ENCODE results near the gene MMP8.
"Not testable (repeated sequence)": the region's sequence is repeated elsewhere in the genome, so short reads cannot be mapped to it uniquely, and the experiment has no call there.

Gene MMP8, protein sequence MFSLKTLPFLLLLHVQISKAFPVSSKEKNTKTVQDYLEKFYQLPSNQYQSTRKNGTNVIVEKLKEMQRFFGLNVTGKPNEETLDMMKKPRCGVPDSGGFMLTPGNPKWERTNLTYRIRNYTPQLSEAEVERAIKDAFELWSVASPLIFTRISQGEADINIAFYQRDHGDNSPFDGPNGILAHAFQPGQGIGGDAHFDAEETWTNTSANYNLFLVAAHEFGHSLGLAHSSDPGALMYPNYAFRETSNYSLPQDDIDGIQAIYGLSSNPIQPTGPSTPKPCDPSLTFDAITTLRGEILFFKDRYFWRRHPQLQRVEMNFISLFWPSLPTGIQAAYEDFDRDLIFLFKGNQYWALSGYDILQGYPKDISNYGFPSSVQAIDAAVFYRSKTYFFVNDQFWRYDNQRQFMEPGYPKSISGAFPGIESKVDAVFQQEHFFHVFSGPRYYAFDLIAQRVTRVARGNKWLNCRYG

DNA sequence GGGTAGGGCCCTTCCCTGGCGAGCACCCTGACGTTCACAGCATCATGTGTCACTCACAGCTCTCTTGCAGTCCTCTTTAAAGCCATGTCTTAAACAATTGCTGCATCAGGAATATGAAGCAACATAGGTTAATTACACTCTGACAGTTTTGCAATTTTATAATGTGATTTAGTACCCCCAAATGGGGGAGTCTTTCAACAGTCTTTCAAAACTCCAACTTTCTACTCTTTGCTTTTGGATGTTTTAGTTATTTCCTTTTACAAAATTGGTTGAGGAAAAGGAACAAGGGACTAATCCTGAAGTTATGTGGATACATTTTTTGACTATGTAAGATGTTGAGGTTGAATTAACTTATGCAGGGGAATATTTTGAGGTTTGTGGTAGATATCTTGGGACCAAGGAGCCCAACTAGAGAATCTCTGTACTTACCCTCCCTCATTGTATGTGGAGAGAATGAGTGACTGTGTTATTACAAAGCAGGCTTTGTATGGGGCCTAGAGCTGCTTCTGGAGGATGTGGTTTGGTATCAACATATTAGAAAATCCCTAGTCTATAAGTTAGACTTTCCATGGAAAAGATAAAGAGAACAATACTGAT lies at the start of gene MMP8:
TSS of gene MMP8 (minus strand) at position 51 of the 597 bp plus-strand sequence. CDS start 99 bp downstream, outside the sequence.
- DNase-seq, result no peak

DNA sequence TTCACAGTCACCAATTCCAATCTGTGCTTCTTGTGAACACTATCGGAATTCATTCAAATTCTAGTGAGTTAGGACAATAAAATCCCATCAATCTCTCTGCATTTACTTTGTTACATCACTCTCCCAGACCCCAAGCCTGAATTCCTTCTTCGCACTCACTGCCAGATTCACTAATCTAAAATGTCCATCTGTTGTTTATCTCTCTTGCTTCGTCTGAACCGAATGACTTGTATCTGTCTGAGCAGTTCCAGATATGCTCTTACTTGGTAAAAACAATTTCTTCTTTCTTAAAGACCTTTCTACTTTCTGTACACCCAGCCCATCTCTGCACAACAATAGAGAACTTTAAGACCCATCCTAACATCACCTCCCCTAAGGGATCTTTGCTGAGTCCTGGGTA lies 48.6 kb upstream of the MMP8 start:
- no peak for DNase-seq

DNA sequence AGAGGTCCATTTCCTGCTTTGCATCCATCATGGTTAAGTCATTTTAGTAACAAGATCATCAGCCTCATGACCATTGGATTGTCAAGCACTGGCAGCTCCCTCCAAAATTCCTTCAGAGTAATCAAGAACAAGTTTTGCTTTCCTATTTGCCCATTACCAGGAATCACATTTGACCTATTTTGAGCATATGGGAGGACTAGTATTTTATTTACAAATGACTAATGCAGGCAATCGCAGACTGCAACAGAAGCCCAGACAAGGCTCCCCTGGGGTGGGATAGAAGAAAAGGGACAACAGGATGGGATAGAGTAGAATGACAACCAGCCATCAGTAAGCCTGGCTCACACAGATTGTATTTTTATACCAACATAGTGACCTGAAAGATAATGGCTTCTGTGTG lies 46.6 kb upstream of the MMP8 start:
- no peak for DNase-seq

DNA sequence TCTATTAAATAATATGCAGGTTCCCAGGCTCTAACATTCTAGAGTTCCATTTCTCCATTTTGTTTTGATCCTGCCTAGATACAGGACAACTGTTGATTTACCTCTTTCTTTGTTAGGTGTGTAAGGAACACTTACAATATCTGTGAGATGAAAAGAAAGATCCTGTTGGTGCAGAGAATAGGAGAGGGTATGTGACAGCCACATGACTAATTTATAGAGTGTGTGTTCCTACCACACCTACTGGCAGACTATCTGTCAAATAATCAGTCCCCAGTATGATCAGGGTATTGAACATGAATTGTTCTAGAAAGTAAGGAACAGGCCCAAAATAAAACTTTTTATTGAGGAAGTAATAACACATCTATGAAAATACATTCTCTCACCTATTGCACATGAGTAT lies 45.4 kb upstream of the MMP8 start:
- DNase-seq, result no peak

DNA sequence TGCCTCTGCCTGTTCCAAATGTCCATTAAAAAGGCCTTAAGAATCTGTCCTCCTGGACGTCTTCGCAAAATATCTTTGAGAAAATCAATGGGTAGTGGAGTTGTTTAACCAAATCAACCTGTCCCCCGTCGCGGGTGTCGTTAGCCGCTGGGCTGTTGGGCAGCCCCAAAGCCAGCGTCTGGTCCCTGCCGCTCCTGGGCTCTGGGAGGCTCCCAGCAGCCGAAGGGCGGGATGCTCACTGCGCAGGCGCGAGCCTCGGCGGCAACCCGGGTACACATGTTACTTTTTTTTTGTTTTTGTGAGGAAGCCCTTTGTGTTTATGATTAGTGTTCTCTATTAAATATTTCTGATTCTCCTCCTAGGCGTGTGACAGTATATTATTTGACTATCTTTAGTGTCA lies 43.0 kb upstream of the MMP8 start:
- DNase-seq, result no peak

DNA sequence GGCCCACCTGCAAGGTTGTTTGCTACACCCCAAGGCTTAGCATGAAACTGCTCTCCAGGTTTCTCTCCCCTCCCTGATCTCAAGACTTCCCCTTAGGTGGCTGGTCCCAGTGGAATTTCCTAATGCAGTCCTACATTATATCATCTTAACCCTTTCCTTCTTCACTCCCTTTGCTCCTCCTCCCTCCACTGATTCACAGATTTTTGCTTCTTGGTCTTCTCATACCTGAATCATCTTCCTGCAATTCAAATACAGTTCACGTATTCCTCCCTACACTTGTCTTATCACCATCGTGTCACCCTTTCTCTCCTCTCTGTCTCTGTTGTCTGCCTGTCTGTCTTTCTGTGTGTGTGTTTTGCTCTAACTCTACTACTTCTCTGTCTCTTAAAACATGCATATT lies 38.7 kb upstream of the MMP8 start:
- DNase-seq, result no peak

DNA sequence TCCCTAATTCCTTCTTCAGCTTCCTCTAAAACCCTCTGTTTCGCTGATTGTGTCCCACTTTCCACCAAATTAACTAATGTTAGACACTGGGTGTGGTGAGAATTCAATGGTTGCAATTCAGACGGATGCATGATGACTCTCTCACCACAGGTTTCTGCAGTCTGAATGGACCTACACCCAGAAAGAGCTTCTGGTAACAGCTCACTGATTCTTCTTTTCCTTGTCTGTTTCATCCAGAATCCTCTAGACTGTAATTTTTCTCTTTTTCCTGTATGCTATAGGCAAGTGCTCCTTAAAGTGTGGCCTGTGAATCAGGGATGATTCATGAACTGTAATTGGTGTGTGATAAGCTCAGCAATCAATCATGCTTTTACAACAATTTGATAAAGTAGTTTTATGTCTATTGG lies 37.6 kb upstream of the MMP8 start:
- DNase-seq, result no peak

DNA sequence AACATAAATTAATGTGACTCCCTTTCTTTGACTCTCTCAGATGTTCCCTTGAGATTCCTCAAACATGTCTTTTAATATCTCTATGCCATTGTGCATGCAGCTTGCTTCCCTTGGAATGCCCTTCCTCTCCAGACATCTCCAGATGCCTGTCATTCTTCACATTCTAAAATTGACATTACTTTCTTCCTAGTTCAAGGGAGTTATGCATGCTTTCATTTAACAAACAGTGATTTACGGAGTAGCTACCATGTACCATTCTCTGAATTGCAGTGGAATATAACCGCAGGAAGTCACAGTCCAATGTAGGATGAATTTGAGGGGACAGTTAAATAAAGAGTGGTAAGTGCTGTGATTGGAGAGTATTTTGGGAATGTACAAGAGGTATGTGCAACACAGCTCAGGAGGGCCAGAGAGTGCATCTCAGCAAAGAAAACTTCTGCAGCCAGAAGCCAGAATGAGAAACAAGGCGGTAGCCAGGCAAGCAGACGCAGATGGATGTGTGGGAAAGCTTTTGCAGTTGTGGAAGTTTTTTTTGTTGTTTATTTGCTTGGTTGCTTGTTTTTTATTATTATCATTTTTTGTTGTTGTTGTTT lies 37.0 kb upstream of the MMP8 start:
- DNase-seq, result no peak

DNA sequence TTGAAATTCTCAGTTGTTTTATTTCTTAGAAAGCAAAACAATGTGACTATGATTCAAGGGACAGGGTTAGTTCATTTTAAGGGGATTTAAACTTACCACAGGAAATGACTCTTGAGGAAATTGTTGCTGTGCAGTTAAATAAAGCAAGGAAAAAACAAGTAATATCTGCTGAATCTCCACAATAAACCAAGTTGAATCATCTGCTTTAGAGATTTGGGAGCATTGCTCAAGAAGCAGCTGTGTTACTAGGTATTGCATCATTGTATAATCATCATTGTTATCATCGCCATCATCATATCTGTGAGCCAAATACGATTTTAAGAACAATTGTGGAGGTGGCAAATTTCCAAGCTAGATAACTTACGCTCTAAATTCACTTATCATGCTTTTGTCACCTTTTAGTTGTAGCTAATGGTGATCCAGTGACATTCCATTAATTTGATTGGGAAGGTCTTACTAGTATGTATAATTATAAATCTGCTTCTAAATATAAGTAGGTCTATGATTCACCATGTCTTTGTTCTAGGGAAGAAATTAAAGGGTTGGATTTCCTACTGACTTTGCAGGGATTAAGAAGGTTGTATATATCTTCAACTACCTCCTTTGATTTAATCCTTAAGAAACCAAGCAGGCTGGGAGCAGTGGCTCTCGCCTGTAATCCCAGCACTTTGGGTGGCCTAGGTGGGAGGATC lies 35.7 kb upstream of the MMP8 start:
- no peak for DNase-seq

DNA sequence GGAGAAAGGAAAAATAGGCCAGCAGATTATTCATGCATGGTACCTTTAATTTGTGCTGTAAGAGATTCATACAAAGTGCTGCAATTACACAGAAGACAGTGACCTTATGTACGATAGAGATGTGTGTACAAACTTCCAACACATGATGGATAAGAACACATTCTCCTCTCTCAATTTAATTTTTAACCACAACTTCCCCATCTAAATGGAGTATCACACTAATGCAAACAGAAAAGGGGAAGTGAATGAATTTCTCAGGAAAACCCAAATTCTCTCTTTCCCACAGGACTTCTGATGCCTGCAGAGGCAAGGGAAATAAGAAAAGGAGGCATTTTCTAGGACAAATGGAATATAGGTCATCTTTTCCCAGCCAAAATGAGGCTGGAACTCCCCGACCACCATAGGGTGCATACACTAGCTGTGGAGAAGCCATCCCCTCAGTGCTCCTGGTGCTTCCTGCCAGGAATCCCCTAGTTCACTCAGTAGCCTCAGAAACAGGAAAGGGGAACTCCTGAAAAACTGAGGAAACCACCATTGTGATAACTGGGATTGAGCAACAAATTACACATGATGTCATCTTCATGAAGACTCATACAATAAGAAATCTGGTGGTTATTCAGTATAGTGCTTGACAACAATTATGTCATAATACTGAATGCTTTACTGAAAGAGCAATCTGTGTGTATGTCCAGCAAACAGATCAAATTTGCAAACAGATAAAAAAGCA lies 33.2 kb upstream of the MMP8 start:
- DNase-seq, result no peak

DNA sequence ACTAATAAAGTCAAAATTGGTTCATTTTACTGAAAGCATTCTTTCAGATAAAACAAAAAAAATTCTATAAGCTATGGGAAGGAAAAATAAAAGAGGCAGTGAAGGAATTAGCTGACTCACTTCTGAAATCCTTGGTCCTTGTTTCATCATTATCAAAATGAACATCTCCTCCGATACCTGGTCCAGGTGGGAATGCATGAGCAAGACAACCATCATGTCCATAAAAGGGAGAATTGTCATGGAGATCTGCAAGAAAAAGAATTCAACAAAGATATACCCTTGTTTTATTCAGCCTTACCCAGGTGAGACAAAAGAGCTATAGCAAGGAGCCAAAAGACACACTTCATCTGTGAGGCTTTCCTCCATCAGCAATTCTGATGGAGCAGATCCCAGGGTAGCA lies 28.5 kb upstream of the MMP8 start:
- DNase-seq, result no peak

DNA sequence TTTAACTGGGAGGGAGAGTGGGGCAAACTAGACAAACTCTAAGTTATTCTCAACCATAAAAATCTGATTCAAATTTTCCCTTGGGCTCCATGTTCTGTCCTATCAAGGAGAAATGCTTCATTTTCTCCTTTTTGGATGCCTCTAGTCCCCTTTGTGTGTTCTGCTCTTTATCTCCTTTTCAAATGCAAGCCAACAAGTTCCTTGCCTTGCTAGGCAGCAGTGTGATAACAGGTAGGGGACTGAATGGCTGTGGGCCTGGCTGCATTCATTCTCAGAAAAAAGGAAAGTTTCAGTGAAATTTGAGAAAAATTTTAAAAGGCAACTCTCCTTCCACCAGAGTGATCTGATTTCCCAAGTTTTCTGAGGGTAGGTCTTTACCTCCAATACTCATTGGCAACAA lies 26.9 kb upstream of the MMP8 start:
- no peak for DNase-seq

DNA sequence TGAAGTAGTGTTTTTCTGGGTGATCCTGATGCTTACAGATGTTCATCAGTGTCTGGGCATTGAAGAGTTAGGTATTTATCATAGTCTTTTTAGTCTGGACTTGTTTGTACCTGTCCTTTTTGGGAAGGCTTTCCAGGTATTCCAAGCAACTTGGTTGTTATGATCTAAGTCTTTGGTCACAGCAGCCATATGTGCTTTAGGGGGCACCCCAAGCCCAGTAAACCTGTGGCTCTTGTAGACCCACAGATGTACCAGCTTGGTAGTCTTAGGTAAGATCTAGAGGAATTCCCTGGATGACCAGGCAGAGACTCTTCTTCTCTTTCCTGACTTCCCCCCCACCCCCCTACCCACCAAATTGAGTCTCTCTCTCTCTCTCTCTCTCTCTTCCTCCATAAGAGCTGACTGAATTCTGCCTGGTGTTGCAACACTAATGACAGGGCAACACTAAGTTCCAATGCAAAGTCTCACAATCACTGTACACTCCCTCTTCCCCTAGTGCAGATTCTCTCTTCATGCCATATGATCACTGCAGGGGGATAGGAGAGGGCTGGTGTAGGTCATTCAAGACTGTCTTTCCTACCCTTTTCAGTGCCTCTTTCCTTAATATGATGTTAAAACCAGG lies 24.5 kb upstream of the MMP8 start:
- no peak for DNase-seq

DNA sequence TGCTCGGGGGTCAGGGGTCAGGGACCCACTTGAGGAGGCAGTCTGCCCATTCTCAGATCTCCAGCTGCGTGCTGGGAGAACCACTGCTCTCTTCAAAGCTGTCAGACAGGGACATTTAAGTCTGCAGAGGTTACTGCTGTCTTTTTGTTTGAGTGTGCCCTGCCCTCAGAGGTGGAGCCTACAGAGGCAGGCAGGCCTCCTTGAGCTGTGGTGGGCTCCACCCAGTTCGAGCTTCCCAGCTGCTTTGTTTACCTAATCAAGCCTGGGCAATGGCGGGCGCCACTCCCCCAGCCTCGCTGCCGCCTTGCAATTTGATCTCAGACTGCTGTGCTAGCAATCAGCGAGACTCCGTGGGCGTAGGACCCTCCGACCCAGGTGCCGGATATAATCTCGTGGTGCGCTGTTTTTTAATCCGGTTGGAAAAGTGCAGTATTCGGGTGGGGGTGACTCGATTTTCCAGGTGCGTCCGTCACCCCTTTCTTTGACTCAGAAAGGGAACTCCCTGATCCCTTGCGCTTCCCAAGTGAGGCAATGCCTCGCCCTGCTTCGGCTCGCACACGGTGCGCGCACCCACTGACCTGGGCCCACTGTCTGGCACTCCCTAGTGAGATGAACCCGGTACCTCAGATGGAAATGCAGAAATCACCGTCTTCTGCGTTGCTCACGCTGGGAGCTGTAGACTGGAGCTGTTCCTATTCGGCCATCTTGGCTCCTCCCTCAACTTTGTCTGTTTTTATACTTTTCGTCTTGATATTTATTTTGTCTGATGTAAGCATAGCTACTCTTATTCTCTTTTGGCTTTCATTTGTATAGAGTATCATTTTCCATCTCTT lies 22.2 kb upstream of the MMP8 start:
- DNase-seq, result not testable (repeated sequence)

DNA sequence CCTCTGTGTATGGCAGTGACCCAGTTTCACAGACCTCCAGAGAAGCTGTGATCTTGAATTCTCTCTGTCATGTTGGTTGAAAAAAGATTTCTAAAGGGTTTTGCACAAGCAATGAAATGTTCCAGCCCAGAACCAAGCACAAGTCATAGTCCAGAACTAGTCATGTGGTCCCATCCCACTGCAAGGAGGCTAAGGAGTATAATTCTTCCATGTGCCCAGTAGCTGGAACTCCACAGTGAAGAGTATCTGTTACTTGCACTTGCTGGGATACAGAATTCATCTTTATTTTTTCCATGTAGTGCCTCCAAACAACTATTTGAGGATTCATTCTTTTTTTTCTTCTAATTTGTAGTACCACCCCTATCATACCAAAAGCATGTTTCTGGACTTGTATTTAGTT lies 9.9 kb upstream of the MMP8 start:
- no peak for DNase-seq

DNA sequence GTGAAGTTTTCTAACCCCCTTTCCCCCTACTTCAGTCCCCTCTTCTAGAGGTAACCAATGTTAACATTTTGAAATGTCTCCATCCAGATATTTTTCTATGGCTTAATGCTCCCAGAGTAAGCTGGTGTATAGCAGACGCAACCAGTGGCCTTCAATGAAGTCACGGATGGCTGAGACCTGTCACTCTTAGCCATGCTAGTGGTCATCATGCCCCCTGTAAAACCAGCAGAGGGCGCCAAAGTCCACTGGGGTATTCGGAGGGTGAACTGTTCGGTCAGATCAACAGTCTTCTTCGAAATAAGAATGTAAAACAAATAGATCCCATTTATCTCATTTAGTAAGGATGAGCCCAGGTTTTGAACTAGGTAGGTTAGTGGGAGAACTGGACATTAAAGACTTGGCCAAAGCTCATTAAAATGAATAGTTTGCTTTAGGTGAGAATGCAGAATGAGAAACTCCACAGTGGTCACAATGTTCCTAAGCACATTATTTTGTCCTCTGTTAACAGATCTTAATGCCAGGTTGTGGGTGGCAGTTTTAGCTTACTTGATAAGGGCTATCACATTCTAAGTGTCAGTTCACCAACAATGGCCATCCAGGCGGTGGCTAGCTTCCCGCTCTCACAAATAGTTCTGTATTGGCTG lies 8.6 kb upstream of the MMP8 start:
- DNase-seq, result peak; percentile 35

DNA sequence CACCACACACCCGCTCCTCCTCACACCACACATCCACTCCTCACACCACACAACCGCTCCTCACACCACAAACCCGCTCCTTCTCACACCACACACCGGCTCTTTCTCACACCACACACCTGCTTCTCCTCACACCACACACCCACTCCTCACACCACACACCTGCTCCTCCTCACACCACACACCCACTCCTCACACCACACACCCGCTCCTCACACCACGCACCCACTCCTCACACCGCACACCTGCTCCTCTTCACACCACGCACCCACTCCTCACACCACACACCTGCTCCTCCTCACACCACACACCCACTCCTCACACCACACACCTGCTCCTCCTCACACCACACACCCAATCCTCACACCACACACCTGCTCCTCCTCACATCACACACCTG lies 6.2 kb upstream of the MMP8 start:
- not testable (repeated sequence) for DNase-seq

DNA sequence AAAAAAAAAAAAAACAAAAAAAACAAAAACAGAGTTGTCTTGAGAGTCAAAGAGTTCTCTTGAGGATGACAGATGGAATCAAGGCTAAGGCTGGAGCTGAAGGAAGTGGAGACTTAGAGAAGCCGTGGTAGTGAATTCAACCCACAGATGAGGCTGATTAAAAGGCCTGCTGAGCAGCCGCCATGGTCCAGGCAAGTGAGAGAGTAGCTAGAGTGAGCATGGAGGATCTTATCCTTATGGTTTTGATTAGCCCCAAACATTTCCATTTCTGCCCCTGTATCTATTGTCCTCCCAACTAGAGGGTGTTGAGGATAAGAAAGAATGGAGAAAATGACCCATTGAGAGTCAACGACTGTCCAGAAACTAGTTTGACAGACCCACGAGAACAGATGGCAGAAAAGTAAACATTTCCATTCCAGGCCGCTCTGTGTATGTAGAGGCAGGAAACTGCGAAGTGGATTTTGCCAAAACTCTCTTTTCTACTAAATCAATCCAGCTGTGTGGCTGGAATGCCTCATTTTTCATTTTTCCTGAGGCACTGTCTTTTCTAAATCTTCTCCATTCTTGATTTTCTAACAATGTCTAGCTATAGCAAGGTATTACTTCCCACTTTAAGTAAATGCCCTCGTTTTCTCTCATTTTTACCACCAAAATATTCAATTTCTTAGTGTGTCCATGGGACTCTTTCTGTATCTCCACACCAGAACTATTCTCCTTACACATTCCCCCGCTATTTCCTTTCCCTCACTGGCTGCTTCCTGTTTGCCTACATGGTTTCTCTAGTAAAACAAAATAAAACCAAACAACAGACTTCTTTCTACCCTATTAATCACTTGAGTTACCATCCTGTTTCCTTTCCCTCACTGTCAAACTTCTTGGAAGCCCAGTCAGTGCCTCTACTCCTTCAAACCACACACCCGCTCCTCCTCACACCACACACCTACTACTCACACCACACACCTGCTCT lies 5.4 kb upstream of the MMP8 start:
- DNase-seq, result no peak

DNA sequence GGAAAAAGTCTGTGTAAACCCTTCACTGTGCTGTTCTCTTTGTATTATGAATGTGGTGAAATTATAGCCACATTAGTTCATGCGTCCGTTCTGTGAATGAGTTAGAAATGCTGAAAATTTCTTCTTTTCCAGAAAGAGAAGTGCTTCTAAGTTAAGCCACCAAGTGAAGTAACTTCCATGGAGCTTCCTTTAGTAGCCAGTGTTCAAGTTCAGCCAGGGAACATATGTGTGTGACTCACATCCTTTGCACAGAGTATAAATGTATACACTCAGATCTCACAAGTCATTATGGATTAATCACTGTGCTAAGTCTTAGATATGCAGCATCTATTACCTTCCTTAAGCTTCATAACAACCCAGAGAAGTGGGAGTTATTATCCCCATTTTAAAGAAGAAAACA lies 3.1 kb upstream of the MMP8 start:
- DNase-seq, result no peak

DNA sequence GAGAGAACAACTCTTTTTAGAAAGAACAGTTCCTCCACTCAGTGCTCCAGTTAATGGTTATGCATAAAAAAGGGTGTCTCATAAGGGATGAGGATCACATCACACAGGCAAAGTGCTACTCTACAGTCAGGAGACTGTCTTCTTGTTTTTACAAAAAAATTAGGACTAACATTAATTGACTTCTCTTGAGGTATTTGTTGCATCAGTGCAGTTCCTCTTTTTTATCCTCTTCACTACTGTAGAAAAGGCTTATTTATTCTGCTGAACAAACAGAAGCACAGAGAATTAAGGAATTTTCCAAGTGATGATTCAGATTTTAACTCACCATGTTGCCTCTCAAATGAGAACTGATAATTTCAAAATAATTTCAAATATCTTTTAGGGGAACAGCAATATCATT lies 1.9 kb downstream of the MMP8 start:
- no peak for DNase-seq
